Vagina (tissue), 2 donors: ENCODE results near the gene MTUS2. TPM values are rescaled to one million over a fixed set of nuclear protein-coding genes. Genes with fewer than 3 reads are reported as not detected.

Experiments used
- DNase-seq, 2 donors: peaks; one replicate each; pipeline ENCODE4 v3.0.0-alpha.2; 2017; ENCODE audit errors: extremely low spot score in 2 of 2
- H3K27ac ChIP-seq: fragments of 200-600 bp; sonication (generic); one replicate; pipeline ENCODE4 v1.5.1; 2019
- H3K27me3 ChIP-seq: fragments of 200-600 bp; sonication (generic); one replicate; pipeline ENCODE4 v1.5.1; 2019
- H3K36me3 ChIP-seq, 2 donors: fragments of 200-600 bp; sonication (generic); one replicate each; pipeline ENCODE4 v1.5.1; 2017 to 2019
- H3K4me1 ChIP-seq: fragments of 200-600 bp; sonication (generic); one replicate; pipeline ENCODE4 v1.5.1; 2019
- H3K4me3 ChIP-seq, 2 donors: fragments of 200-600 bp; sonication (generic); 1 replicate in 1 of 2; 2 replicates in 1 of 2; pipeline ENCODE4 v1.5.1; 2016 to 2019
- H3K9me3 ChIP-seq: fragments of 200-600 bp; sonication (generic); one replicate; pipeline ENCODE4 v1.5.1; 2019
- POLR2A ChIP-seq, 2 donors: fragments of 450-650 bp; IDR thresholded peaks; one replicate each; pipeline ENCODE4 v1.6.1; 2017; ENCODE audit warnings: antibody characterized with exemption in 2 of 2, mild to moderate bottlenecking in 2 of 2, moderate library complexity in 2 of 2
- POLR2AphosphoS5 ChIP-seq, 2 donors: sonication (generic); formaldehyde crosslinking; IDR thresholded peaks; one replicate each; pipeline ENCODE4 v1.9.0; 2017; ENCODE audit warnings: antibody characterized with exemption in 2 of 2, mild to moderate bottlenecking in 2 of 2, low read depth in 1 of 2; ENCODE audit not compliant: insufficient read depth in 1 of 2
- intact Hi-C: fragments of 100-400 bp; cut with DNase I; formaldehyde crosslinking; loops from one replicate; pipeline ENCODE4 v1.15.1; 2023
- total RNA-seq: library from RNA; depleted of rRNA; stranded (reverse); fragments of >200 nt; gene quantifications from one replicate; pipeline ENCODE4 v1.2.3, GENCODE V29; 2016
- TF ChIP-seq, protein P1 (sequence below), 3 experiments: fragments of 450-650 bp in 2 of 3; fragments of 200-600 bp in 1 of 3; sonication (generic) in 1 of 3; IDR thresholded peaks; one replicate each; pipeline ENCODE4 v1.5.1; 2017 to 2019; ENCODE audit warnings: antibody characterized with exemption in 3 of 3, mild to moderate bottlenecking in 2 of 3, moderate library complexity in 2 of 3

MTUS2 gene
- total RNA-seq, 1 donor from 2014 or later, result 0.74 TPM

DNA sequence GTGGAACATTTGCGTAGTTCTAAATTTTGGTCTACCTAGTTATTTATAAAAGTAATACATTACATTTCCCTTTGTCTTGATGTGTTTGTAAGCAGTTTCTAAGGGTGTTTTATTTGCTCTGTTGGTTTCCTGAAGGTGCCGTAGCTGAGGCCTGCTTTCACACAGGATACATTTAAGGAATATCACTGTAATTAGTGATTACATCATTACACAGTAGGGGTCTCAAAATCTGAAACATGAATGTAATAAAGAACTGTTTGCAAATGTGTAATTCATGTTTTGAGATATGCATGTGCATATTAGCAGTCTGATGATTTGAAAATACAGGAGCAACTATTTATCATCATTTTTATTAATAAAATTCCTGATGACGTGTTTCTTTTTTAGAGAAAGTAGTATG is 281.8 kb downstream of the MTUS2 start:
- no peaks in the 10 kb centered on the region for H3K27me3 ChIP-seq
- H3K9me3 ChIP-seq, result no peaks in the 10 kb centered on the region
- no peaks in the 10 kb centered on the region for H3K4me1 ChIP-seq
- no peak for DNase-seq
- H3K36me3 ChIP-seq, result no peaks in the 10 kb centered on the region
- H3K4me3 ChIP-seq, result no peak overlapping the region
- no peak overlapping the region for H3K27ac ChIP-seq
- intact Hi-C loops, result no loop called here
- TF ChIP-seq, protein P1, sequence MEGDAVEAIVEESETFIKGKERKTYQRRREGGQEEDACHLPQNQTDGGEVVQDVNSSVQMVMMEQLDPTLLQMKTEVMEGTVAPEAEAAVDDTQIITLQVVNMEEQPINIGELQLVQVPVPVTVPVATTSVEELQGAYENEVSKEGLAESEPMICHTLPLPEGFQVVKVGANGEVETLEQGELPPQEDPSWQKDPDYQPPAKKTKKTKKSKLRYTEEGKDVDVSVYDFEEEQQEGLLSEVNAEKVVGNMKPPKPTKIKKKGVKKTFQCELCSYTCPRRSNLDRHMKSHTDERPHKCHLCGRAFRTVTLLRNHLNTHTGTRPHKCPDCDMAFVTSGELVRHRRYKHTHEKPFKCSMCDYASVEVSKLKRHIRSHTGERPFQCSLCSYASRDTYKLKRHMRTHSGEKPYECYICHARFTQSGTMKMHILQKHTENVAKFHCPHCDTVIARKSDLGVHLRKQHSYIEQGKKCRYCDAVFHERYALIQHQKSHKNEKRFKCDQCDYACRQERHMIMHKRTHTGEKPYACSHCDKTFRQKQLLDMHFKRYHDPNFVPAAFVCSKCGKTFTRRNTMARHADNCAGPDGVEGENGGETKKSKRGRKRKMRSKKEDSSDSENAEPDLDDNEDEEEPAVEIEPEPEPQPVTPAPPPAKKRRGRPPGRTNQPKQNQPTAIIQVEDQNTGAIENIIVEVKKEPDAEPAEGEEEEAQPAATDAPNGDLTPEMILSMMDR (IDR thresholded peaks at IDR 0.05), result no peak
- no peak for TF ChIP-seq POLR2A (IDR thresholded peaks at IDR 0.05)
- no peak for TF ChIP-seq POLR2AphosphoS5 (IDR thresholded peaks at IDR 0.05; ENCODE audit: insufficient read depth in 1 of 2, low read depth in 1 of 2)

GRCh38 chr13:29103065-29103800 is 283.1 kb downstream of the MTUS2 start:
- Histone ChIP-seq H3K27me3 (no peaks in the 10 kb centered on the region), H3K9me3 (no peaks in the 10 kb centered on the region), H3K27ac (no peak overlapping the region), H3K4me1 (no peaks in the 10 kb centered on the region), H3K4me3 (no peak overlapping the region), H3K36me3 (no peaks in the 10 kb centered on the region)
- TF ChIP-seq, protein P1 (IDR thresholded peaks at IDR 0.05), result no peak
- TF ChIP-seq POLR2AphosphoS5 (IDR thresholded peaks at IDR 0.05; ENCODE audit: insufficient read depth in 1 of 2, low read depth in 1 of 2) (no peak), POLR2A (IDR thresholded peaks at IDR 0.05) (no peak)
- DNase-seq, result no peak
- intact Hi-C loops, result no loop called here

GRCh38 chr13:29104461-29104860 is 284.3 kb downstream of the MTUS2 start:
- H3K4me1 ChIP-seq, result no peaks in the 10 kb centered on the region
- no peak for TF ChIP-seq POLR2A (IDR thresholded peaks at IDR 0.05)
- TF ChIP-seq, protein P1 (IDR thresholded peaks at IDR 0.05), result no peak
- TF ChIP-seq POLR2AphosphoS5 (IDR thresholded peaks at IDR 0.05; ENCODE audit: insufficient read depth in 1 of 2, low read depth in 1 of 2), result no peak
- DNase-seq, result no peak
- H3K4me3 ChIP-seq, result no peak overlapping the region
- intact Hi-C loops, result no loop called here
- no peaks in the 10 kb centered on the region for H3K9me3 ChIP-seq
- no peak overlapping the region for H3K27ac ChIP-seq
- no peaks in the 10 kb centered on the region for H3K36me3 ChIP-seq
- no peaks in the 10 kb centered on the region for H3K27me3 ChIP-seq

GRCh38 chr13:29105779-29106178 is 285.6 kb downstream of the MTUS2 start:
- Histone ChIP-seq H3K4me1 (no peaks in the 10 kb centered on the region), H3K36me3 (no peaks in the 10 kb centered on the region), H3K4me3 (no peak overlapping the region), H3K27ac (no peak overlapping the region), H3K27me3 (no peaks in the 10 kb centered on the region), H3K9me3 (no peaks in the 10 kb centered on the region)
- no peak for DNase-seq
- TF ChIP-seq POLR2A (IDR thresholded peaks at IDR 0.05) (no peak), POLR2AphosphoS5 (IDR thresholded peaks at IDR 0.05; ENCODE audit: insufficient read depth in 1 of 2, low read depth in 1 of 2) (no peak)
- TF ChIP-seq, protein P1 (IDR thresholded peaks at IDR 0.05), result no peak
- intact Hi-C loops, result no loop called here

GRCh38 chr13:29106651-29107050 is 286.5 kb downstream of the MTUS2 start:
- Histone ChIP-seq H3K4me1 (no peaks in the 10 kb centered on the region), H3K9me3 (no peaks in the 10 kb centered on the region), H3K4me3 (no peak overlapping the region), H3K27ac (no peak overlapping the region), H3K27me3 (no peaks in the 10 kb centered on the region), H3K36me3 (no peaks in the 10 kb centered on the region)
- no peak for TF ChIP-seq POLR2A (IDR thresholded peaks at IDR 0.05)
- TF ChIP-seq POLR2AphosphoS5 (IDR thresholded peaks at IDR 0.05; ENCODE audit: insufficient read depth in 1 of 2, low read depth in 1 of 2), result no peak
- TF ChIP-seq, protein P1 (IDR thresholded peaks at IDR 0.05), result no peak
- DNase-seq, result no peak
- intact Hi-C loops, result no loop called here
